CD4-positive, alpha-beta T cell treated with Interleukin-10 for 1 hour (primary cell): ENCODE measurements around the gene CAPZB.

Source experiments
- DNase-seq: peaks from one replicate; pipeline ENCODE4 v3.0.0-alpha.2; 2020

Gene CAPZB

DNA sequence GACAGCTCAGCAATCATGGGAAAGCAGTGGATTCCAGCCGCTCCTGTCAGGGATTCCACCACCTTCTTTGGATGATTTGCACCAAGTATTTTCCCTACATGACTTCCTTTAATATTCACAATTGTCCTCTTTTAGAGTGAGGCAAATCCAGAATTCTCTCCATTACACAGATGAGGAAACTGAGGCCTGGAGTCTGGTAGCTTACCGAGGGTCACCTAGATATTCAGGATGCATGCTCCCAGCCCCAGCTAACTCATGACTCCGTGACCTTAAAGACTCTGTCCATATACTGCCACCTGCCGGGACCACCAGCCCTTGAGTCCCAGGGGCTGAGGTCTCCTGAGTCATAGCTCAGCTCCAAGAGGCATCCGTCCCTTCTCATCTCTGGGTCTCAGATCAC lies 80.6 kb downstream of the CAPZB start:
- DNase-seq = no peak

DNA sequence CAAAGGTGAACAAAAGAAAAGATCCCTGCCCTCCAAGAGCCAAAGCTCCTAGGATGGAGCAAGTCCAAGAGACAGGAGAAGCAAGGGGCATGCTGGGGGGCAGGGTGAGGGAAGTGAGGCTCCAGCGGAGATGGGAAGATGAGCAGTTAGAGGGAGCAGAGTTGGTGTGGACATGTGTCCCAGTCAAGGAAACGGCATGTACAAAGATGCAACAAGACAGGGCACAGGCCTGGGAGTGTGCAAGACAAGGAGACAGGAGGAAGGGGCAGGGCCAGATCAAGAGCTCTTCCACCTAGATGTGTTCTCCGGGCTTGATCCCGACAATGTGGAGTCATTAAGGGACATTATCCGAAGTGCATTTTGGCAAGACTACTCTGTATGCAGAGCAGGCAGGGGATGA lies 82.1 kb downstream of the CAPZB start:
- no peak for DNase-seq

DNA sequence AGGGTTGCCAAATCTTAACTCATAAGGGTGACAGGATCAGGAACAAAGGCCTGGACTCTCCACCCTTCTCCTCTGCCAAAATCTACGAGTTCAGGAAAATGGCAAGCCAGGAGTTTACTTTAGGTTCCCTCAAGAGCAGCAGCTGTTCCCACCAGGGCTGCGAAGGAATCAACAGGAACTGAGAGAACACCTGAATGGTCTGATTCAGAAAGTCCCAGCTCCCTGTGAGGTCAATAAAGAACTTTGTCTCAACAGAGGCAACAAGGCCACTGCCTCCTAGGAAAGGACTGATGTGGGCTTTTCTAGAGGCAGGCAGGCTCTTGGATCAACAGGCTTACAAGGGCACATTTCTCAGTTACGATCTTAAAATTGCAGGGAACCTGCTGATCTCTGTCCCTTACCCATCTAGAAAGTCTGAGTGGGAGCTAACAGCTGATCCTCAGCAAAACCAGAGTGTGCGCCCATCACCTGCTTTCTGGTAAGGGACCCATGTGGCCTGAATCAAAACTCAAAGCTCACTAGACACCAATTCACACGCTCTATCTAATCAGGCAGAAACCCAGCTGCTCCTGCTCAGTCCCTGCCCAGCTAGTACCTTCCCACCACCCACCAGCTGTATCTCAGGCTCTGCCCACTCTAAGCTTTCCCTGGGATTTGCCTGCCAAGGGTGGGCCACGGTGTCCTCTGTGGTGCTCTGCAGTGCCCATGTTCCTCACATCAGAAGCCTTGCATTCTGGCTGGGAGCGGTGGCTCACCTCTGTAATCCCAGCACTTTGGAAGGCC lies 83.1 kb downstream of the CAPZB start:
- no peak for DNase-seq

DNA sequence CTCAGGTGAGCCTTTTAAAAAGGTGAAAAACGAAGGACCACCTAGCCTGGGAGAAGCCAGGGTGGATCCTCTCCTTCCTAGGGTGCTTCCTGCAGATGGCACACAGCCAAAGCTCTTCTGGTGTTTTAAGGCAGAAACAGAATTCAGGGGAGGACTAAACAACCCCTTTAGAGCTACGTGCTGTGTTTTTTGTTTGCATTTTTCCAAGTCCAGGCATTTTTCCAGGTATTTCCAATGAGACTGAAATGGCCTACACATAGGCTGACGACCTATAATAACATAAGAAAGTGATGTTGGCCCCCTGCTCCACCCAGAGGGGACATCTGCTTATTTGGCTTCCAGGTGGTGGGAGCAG lies 83.8 kb downstream of the CAPZB start:
- DNase-seq = no peak

DNA sequence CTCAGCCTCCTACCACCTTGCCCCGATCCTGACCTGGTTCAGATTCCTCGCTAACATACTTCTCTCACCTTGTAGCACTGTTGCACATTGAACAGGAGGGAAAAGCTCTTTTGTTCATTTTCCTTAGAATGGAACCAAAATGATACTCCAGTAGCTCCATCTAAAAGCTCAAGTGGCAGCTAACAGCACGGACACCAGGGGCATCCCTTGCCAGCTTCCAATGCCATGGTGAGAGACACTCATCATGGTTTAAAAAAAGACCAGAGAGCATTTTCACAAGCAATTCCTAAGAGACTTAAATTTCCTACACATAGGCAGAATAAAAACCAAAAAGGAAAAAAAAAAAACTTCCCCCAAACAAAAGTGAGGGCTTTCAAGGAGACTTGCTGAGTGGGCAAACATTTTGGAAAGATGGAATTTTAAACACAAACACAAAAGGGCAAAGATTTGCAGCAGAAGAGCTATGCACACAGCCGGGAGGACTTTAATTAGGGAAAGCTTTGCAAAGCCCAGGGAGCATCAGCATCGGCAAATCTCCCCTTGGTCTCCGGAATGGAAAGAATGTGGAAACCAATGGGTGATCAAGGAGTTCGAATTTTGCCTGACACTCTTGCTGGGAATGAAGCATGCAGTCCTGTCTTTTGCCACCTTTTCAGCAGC lies 84.3 kb downstream of the CAPZB start:
- DNase-seq = no peak

DNA sequence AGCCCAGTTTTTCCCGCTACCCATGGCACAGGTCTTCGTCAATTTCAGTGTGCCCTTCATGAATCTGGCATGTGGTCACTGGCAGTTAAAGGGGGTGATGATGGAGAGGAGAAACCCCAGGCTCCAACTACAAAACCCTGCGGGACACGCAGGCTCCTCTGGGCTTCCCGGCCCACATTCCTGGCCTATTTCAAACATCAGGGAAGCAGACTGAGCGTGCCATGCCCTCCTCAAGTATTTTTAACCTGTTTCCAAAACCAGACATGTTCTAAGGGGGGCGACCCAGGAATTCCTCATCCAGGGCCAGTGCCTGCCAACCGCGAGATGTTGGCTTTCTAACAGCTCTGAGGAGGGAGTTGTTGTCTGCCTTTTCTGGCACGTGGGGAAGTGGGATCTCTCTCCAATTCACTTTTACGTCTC lies 85.1 kb downstream of the CAPZB start:
- no peak for DNase-seq

DNA sequence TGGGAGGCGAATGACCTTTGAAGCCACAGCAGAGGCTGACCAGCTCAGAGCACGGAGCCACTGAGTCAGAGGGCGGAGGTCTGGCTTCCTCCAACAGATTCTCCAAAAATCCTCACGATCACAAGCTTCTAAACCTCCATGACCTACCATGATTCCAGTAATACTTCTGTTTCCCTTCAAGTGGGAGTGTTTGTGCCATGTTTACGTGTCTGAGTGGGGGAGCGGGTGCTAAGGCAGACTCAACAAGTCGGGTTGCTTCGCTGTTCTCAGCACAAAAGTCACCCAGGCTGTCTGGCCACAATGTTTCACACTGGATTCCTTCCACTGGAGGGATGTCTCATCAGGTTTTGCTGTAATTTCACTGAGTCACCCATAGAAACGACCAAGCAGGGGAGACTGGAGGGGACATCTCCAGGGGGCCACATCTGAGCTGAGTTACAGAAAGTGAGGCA lies 87.0 kb downstream of the CAPZB start:
- no peak for DNase-seq

DNA sequence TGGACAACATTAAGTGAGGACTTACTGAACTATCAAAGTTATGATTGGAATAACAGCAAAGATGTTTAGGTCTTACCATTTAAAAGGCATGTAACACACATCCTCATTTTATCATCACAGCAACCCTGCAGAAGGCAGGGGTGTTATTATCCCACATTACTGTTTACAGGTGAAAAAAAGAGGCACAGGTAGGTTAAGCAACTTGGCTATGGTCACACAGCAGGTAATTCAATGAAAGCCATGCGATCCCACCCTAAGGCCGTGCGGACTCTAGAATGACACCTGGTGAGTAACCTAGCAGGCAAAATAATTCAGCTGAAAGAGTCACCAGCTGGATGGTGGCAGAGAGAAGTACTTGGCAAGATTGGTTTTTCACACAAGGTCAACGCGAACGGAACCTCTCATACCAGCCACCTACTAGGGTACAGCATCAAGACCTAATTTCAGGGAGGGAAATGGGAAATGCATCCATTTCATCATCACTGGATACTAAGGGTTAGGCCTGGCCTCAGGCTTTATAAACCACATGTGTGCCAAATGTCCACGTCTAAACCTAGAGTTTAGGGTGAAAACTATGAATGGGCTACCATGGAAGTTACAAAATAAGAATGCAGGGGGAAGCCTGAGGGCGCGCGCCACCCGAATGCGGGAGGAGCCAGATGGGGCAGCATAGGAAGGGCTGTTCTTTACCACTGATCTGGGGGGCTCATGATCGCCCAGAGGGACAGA lies 88.0 kb downstream of the CAPZB start:
- no peak for DNase-seq

DNA sequence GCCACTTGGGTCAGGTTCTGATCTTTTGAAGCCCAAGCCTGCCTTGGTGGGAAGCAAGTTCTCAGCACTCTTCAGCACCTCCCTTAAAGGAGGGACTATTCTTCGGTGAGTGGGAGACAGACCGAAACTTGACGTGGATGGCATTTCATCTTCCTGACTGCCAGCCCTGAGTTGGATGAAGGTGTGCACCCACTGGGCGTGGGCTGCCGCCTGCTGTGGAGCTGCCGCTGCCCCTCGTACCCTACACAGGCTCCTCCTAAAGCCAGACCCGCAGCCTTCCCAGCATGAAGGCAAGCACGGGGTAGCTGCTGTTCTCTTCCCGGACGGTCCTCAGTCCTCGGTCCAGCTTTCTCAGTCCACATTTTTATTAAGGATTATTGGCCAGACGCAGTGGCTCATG lies 89.1 kb downstream of the CAPZB start:
- no peak for DNase-seq

DNA sequence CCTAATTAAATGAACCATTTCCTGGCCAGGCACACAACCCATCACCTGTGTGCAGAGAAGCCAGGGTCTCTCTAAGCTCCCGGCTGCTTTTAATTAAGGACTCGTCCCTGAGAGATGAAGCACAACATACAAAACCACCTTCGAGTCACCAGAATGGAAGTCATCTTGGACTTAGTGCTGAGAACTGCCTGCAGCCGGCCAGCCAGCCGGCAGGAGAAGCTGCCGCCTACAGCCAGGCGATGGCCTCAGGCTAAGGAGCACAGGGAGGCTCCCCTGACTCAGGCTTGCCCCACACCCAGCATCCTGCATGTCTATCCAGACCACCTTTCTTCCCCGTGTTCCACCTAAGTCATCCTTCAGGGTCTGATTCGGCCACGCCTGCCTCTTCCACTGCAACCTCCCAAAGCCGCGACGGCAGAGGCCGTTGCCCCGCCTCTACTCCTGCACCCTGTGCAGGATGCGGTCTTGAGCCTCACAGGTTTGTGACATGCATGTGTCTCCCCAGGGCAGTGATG lies 89.6 kb downstream of the CAPZB start:
- no peak for DNase-seq

DNA sequence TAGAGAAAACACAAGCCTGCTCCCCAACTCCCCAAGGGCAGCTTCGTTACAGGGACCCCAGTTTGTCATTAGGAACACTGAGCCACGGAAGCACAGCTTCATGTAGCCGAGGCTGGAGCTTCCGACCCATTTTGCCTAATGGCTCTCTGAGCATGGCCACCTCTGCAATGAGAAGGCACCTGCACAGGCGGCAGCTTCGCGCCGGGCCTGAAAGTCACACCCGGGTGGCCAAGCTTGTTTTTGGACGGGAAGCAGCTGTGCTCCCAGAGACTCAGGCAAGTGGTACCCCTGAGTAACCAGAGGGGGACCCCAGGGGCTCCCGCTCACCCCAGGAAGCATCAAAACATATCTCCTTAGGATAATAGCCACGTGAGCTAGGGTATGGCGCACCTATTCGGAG lies 92.3 kb downstream of the CAPZB start:
- DNase-seq = no peak

DNA sequence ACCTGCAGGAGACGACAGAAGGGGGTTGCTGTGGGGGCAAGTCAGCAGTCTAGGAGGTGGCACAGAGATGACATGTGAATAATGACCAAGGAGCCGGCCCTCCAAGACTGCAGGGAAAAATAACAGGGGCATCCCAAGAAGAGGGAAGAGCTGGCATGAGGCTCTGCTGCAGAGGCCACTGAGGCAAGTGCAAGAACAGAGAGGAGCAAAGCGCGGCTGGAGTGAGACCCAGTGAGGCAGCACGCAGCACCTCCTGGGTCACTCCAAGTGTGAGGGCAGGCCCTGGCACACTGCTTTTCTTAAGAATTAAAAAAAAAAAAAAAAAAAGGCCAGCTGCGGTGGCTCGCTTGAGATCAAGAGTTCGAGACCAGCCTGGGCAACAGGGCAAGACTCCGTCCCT lies 93.1 kb downstream of the CAPZB start:
- no peak for DNase-seq

DNA sequence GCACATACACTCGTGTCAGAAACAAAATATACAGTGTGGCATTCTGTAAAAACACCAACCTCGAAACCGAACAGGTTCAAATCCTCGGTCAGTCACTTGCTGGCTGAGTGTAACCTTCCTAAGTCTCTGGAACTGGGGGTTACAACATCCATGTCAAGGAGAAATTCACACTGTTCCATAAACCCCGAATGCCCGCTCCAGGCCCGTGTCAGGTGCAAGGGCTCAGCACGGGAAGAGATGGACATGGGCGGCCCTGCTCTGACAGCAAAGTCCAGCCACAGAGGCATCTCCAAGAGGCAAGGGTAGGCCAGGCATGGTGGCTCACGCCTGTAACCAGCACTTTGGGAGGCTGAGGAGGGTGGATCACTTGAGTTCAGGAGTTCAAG lies 93.8 kb downstream of the CAPZB start:
- no peak for DNase-seq

DNA sequence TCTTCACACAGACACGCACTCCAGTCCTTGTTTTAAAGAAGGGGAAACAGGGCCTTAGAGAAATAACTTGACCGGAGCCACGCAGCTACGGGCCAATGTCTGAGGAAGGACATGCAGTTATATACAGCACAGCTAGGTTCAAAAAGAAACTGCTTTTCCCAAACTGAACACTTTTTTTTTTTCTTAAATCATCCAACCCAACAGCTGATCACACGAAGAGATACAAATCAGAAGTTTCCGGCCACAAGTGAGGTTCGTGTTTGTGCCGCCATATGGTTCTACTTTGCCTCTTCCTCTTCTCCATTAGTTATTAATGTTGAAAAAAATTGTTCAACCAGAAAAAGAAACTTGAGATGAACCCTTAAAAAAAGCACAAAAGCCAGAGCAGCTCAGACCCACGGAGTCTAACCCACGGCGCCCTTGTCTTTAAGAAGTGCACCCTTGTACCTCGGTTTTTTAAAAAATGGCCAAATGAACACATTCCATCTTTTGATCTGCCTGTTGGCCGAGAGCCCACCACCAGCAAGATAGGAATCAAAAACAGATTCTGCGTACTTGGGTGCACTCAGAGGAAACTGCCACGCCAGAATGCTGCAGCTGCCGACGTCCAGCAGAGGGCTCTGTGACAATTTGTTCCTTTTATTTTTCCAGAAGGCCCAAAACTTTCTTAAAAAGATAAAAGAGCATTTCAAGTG lies 94.3 kb downstream of the CAPZB start:
- DNase-seq = peak; percentile 77

DNA sequence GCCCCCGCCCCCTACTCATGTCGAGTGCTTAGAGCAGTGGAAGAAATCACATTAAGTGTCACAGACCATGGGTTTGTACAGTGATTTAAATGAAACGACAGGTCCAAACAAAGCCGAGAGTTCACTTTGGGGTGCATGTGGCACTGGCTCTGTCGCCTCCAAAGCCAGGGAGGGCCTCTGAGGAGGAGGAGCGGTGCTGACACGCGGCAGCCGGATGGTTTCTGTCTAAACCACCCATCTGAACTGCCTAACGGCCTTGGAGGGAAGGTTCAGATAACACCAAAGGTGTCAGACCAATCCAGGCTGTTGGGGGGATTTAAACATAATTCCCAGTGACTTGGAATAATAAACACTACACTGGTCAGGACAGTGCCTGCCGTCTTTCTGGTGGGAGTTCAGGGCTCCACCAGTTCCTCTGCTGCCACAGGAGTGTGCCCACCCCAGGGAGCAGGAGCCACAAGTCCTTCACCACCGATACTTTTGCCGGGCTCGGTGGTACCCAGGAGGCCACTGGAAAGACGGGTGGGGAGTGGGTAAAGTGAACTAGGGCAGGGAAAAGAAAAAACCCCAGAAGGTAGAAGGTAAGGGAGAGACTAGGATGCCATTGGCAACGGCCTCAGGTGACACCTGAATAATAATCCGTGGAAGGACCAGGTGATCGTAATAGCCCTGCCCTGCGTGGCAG lies 95.0 kb downstream of the CAPZB start:
- no peak for DNase-seq

DNA sequence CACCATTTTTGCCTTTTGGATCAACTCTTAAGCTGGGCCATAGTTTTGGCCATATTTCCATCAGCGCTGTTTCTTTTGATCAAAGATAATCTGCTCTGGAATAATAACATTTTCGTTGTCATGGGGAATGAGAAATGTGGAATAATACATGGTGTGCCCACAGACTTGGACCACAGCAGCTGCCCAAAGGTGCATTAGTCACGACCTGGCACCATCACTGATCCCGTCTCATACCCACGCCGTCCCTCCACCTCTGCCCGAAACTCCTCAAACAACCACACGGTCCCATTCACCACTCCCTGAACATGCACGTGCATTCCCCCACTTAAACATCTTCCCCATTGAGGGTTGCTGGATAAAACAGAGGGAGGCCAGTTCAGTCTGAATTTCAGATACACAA lies 96.4 kb downstream of the CAPZB start:
- no peak for DNase-seq

DNA sequence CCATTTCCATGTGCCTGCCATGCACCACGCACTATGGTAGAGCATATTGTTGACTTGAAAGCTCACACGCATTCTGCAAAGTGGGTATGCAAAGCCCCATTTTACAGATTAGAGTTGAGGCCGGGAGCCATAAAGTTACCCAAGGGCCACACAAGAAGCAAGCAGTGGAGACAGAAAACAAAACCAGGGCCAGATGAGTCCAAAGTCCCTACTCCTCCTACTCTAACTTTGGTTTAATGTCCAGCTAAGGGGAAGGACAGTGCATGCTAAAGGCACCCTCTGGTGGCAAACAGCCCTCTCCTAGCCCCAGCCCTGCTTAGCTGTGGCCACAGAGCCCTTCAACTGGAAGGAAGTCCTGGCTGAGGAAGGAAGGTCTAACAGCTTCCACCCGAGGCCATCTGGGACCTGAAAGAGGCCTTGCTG lies 98.3 kb downstream of the CAPZB start:
- DNase-seq = no peak

DNA sequence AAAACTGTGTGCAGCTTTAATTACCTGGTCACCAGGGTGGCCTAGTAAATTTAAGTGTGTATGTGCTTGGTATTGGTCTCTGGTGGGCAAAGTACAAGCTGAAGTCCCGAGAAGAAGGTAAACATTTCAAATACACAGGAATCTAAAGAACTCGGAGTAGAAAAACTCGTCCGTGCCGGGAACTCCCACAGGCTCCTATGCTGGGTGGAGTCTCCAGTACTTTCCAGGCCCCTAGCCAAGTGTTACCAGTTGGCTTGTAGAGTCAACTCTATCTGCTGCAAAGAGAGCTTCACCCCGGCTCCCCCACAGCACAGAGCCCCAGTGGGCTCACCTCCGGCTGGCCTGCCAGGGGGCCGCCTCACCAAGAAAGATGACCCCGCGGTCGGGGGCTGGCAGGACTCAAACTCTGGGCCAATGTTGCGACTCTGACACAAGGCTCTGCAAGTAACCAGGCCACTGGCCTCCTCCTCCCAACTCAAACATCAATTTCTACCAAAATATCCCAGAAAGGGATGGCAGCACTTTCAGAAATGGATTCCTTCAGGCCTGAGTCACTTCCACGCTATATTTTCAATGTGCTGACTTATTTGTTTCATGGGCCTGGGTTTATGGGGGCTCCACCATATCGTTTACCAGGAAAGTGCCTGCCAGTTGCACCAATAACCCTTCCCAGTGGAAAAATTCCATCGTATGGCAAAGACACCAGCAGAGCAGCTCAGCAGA lies 99.3 kb downstream of the CAPZB start:
- DNase-seq = no peak

DNA sequence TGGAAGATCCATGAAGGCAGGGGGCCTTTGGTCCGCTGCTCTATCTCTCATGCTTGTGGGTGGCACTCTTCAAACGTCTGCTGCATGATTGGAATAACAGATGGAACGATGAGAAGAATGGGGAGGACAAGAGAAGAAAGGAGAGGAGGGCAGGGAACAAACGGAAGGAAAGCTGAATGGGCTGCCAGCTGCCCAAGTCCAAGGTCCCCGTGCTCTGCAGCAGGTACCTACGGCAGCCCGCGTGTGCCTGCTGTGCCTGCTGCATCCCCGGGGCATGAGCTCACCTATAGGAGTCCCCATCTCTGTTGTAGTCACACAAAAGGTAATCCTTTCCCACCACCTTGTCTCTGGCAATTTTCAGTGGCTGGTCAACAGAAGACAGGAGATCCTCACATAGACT lies 100.1 kb downstream of the CAPZB start:
- DNase-seq = no peak

DNA sequence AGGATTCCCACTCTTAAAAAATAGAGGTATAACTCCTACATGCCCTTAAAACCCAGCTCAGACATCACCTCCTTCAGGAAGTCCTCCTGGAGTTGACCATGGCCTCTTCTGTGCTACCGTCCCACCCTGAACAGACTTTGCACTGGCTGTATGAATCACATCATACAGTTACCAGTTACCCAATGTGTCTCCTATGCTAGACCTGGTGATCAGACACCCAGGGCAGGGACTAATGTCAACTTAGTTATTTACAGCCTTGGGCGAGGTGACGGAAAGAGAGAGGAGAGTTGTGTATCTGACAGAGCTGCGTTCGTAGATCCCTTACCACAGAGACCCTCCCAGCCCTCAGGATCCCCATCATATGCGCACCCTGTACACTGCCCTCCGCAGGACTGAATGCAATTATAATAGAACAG lies 100.6 kb downstream of the CAPZB start:
- no peak for DNase-seq

DNA sequence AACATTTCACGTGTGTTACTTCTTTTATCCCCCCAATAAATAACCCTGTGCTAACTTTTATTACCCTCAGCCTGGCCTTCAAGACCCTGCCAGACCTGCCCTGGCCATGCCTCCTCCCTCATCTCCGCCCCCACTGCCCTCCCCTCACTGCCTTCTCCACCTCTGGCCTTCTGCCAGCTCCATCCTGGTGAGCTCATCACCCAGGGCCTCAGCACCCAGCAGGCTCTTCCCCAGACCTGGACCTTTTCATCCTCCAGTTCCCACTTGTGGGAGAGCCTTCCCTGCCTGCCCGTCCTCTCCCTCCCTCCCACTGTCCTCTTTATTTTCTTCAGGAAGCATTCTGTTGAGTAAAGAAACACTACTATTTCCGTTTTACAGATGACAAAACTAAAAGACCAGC lies 101.2 kb downstream of the CAPZB start:
- DNase-seq = no peak

DNA sequence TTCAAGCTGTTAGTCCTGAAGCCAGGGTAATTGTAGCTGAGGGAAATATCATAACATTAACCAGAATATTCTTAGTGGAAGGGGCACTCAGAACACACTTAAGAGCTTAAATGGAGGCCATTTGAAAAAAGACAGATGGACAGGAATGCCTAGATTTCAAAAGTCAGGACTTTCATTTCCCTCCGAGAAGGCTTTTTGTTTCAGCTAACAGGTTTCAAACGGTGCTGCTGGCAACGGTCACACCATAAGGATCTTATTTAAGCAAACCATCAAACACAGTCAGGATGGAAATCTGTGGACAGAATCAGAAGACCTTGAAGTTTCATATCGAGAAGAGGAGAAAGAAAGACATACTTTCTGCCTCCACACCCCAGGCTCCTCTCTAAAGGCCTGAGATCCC lies 103.1 kb downstream of the CAPZB start:
- DNase-seq = no peak
